Nephron (organoid): ENCODE data around the gene MYO1F.

Source experiments
- H3K27ac Mint-ChIP-seq, 3 experiments: 2 replicates each; pipeline ENCODE4 v1.8.0; 2020; ENCODE audit warnings: mixed read lengths in 3 of 3, mild to moderate bottlenecking in 2 of 3, moderate library complexity in 1 of 3
- H3K27me3 Mint-ChIP-seq: 2 replicates; pipeline ENCODE4 v1.8.0; 2021; ENCODE audit warnings: low read depth, mild to moderate bottlenecking, moderate library complexity, mixed read lengths
- H3K36me3 Mint-ChIP-seq: 2 replicates; pipeline ENCODE4 v1.8.0; 2020; ENCODE audit warnings: low read depth, mixed read lengths
- H3K4me1 Mint-ChIP-seq: 2 replicates; pipeline ENCODE4 v1.8.0; 2020; ENCODE audit warnings: mixed read lengths
- H3K4me3 Mint-ChIP-seq, 3 experiments: 2 replicates each; pipeline ENCODE4 v1.8.0; 2020; ENCODE audit warnings: mild to moderate bottlenecking in 3 of 3, mixed read lengths in 3 of 3, moderate library complexity in 2 of 3
- H3K9me3 Mint-ChIP-seq: 2 replicates; pipeline ENCODE4 v1.8.0; 2020; ENCODE audit warnings: mixed read lengths
- TF ChIP-seq, protein P1 (sequence below), 3 experiments: fragments of 200-600 bp; sonication (generic); IDR thresholded peaks; one replicate each; pipeline ENCODE4 v1.5.0; 2021; ENCODE audit warnings: antibody characterized with exemption in 3 of 3; ENCODE audit not compliant: unreplicated experiment in 3 of 3

MYO1F gene

DNA sequence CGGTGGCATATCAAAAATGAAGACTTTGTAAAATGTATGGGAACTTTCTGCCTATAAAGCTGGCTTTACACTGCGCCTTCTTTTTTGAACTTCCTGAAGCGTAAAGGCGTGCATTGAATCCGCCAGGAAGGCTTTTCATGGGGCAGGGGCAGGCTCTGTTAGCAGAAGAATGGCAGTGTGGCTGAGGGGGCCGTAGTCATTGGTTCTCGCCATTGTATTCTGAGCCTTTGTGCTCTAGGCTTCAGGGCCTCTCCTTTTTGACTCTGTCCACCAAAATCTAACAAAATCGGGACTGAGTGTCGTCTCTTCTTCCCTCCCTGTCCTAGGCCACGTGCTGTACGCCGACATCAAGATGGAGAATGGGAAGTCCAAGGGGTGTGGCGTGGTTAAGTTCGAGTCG lies 88.9 kb downstream of the MYO1F start:
- Mint-ChIP-seq H3K4me1 (no peaks in the 10 kb centered on the region), H3K27me3 (no peaks in the 10 kb centered on the region), H3K27ac (no peak overlapping the region), H3K4me3 (no peak overlapping the region), H3K9me3 (no peaks in the 10 kb centered on the region), H3K36me3 (peaks cover 55% of the 10 kb centered on the region)
- TF ChIP-seq, protein P1, sequence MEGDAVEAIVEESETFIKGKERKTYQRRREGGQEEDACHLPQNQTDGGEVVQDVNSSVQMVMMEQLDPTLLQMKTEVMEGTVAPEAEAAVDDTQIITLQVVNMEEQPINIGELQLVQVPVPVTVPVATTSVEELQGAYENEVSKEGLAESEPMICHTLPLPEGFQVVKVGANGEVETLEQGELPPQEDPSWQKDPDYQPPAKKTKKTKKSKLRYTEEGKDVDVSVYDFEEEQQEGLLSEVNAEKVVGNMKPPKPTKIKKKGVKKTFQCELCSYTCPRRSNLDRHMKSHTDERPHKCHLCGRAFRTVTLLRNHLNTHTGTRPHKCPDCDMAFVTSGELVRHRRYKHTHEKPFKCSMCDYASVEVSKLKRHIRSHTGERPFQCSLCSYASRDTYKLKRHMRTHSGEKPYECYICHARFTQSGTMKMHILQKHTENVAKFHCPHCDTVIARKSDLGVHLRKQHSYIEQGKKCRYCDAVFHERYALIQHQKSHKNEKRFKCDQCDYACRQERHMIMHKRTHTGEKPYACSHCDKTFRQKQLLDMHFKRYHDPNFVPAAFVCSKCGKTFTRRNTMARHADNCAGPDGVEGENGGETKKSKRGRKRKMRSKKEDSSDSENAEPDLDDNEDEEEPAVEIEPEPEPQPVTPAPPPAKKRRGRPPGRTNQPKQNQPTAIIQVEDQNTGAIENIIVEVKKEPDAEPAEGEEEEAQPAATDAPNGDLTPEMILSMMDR (IDR thresholded peaks at IDR 0.05; ENCODE audit: unreplicated experiment in 3 of 3), result no peak

DNA sequence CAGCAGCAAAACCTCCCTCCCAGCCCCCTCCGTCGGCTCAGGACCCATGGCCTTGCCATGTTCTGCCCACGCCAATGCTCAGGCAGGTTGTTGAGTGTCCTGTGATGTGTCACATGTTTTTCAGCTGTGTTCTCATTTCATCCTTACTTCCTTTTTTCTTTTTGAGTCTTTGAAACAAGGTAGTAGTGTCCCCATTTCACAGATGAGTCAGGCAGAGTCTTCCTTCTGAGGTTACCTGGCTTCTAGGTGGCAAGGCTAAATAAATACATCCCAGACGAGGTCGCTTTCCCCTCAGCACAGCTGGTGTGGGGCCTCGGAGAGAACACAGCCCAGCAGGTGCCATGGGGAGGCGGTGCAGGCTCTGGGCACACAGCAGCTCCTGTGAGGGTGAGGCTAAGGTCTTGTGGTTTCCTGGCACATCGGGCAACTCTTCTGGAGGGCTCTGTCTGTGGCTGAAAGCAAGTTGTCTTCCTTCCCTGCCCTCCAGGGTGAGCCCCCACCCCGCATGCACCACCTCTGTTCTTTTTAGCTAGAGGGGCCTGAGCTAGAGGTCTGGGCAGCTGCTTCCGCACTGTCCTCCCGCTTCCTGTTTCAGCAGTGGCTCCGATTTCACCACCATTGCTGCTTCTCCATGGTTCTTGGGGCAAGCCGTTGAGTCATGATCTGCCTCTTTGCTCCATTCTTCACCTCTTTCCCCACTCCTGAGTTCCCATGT lies 89.9 kb downstream of the MYO1F start:
- Mint-ChIP-seq H3K27ac (no peak overlapping the region), H3K36me3 (peaks cover 65% of the 10 kb centered on the region), H3K4me3 (no peak overlapping the region), H3K9me3 (no peaks in the 10 kb centered on the region), H3K27me3 (no peaks in the 10 kb centered on the region), H3K4me1 (no peaks in the 10 kb centered on the region)
- TF ChIP-seq, protein P1 (IDR thresholded peaks at IDR 0.05; ENCODE audit: unreplicated experiment in 3 of 3), result no peak

DNA sequence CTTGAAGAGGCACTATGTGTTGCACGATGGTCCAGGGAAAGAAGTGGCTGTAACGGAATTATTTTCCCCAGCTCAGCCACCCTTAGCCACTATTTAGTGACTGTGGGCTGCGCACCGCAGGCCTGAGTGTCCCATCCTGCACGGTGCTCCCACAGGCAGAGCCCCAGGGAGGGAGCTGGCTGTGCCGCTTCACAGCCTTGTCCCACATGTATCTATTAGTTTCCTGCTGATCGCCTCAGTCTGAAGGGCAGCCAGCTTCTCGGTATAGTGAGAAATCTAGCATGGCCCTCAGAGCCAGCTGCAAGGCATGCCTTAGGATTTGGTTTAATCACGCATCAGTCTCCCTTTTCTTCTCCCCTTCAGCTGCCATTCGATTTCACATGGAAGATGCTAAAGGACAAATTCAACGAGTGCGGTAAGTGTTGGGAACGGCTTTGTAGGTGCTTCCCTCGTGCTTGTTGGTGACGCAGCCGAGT lies 90.5 kb downstream of the MYO1F start:
- Mint-ChIP-seq H3K4me1 (no peaks in the 10 kb centered on the region), H3K9me3 (no peaks in the 10 kb centered on the region), H3K4me3 (no peak overlapping the region), H3K27ac (no peak overlapping the region), H3K27me3 (no peaks in the 10 kb centered on the region), H3K36me3 (peaks cover 68% of the 10 kb centered on the region)
- TF ChIP-seq, protein P1 (IDR thresholded peaks at IDR 0.05; ENCODE audit: unreplicated experiment in 3 of 3), result no peak

DNA sequence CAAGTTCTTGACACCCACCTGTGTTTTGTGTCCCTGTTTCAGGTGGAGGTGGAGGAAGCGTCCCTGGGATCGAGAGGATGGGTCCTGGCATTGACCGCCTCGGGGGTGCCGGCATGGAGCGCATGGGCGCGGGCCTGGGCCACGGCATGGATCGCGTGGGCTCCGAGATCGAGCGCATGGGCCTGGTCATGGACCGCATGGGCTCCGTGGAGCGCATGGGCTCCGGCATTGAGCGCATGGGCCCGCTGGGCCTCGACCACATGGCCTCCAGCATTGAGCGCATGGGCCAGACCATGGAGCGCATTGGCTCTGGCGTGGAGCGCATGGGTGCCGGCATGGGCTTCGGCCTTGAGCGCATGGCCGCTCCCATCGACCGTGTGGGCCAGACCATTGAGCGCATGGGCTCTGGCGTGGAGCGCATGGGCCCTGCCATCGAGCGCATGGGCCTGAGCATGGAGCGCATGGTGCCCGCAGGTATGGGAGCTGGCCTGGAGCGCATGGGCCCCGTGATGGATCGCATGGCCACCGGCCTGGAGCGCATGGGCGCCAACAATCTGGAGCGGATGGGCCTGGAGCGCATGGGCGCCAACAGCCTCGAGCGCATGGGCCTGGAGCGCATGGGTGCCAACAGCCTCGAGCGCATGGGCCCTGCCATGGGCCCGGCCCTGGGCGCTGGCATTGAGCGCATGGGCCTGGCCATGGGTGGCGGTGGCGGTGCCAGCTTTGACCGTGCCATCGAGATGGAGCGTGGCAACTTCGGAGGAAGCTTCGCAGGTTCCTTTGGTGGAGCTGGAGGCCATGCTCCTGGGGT lies 91.5 kb downstream of the MYO1F start:
- no peaks in the 10 kb centered on the region for H3K27me3 Mint-ChIP-seq
- H3K36me3 Mint-ChIP-seq, result peaks cover 77% of the 10 kb centered on the region
- H3K27ac Mint-ChIP-seq, result no peak overlapping the region
- TF ChIP-seq, protein P1 (IDR thresholded peaks at IDR 0.05; ENCODE audit: unreplicated experiment in 3 of 3), result no peak
- H3K4me1 Mint-ChIP-seq, result no peaks in the 10 kb centered on the region
- H3K9me3 Mint-ChIP-seq, result no peaks in the 10 kb centered on the region
- H3K4me3 Mint-ChIP-seq, result no peak overlapping the region

DNA sequence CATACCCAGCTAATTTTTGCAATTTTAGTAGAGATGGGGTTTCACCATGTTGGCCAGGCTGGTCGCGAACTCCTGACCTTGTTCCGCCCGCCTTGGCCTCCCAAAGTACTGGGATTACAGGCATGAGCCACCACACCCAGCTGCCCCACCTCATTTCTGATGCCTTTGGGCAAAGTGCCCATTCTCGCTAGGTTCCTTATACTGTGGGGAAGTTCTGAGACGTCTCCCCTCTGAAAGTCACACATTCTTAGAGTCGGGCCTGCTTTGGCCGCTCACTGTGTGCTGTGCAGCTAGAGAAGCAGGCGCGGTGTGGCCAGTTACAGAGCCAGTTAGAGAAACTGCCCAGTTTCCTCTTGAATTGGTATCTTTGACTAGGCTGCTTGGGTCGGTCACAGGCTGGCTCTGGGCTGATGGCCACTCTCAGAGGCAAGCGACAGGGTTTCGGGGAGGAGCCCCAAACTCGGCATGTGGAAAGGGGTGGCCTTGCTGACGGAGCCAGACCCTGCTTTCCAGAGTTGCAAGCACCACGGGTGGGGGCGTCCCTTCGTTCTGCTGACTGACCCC lies 92.8 kb downstream of the MYO1F start:
- no peak overlapping the region for H3K27ac Mint-ChIP-seq
- H3K4me3 Mint-ChIP-seq, result no peak overlapping the region
- no peaks in the 10 kb centered on the region for H3K9me3 Mint-ChIP-seq
- H3K27me3 Mint-ChIP-seq, result no peaks in the 10 kb centered on the region
- no peaks in the 10 kb centered on the region for H3K4me1 Mint-ChIP-seq
- peaks cover 76% of the 10 kb centered on the region for H3K36me3 Mint-ChIP-seq
- TF ChIP-seq, protein P1 (IDR thresholded peaks at IDR 0.05; ENCODE audit: unreplicated experiment in 3 of 3), result no peak
